ENCODE data around the gene LRIG2. TPM values are rescaled to one million over a fixed set of nuclear protein-coding genes. Genes with fewer than 3 reads are reported as not detected.
A peak's percentile ranks its signal among the peaks of the same experiment; 100 is the strongest.

The LRIG2 gene
- total and polyA plus RNA-seq, 9 of the 15 experiments (the other 6 are each of a cell fraction or from before 2014, with no cell fraction given) = 1.8 to 28.1 (median 11.5) TPM

DNA sequence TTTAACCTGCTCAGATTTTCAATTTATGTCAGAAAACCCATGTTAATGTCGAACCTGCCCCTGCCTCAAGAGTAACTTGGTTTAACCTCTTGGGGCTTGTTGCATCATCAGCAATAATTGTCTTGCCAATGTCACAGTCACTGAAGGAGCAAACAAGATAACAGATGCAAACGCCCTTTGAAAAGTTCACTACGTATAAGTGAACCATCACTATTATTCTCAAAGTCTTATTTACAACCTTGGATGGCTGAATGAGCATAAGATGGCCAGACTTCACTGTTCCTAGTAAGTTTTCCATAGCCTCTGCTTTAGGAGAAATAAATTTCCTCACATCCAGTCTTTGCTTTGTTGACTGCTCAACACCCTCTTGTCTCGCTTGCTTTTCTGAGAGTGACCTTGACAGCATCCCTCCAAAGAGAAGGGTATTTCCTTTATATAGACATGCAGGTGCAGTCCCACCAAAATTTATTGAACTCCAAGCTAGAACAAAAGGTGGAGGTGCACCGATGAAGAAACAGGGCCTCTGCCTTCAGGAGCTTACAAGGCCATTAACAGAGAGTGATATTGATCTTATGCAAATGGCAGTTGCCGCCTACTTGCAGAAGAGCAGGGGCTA, 749 bp upstream of the LRIG2 start (continued):
- TF ChIP-seq, protein P1, sequence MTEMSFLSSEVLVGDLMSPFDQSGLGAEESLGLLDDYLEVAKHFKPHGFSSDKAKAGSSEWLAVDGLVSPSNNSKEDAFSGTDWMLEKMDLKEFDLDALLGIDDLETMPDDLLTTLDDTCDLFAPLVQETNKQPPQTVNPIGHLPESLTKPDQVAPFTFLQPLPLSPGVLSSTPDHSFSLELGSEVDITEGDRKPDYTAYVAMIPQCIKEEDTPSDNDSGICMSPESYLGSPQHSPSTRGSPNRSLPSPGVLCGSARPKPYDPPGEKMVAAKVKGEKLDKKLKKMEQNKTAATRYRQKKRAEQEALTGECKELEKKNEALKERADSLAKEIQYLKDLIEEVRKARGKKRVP (CRISPR knock-in tag; IDR thresholded peaks at IDR 0.05) = peak; percentile 92
- TF ChIP-seq ZZZ3 (IDR thresholded peaks at IDR 0.05) (no peak), TBL1XR1 (IDR thresholded peaks at IDR 0.05; ENCODE audit: low read length in 2 of 2) (peak in 1 of 2 experiments; percentile 49; a peak in 1 of 4 replicates), NFRKB (IDR thresholded peaks at IDR 0.05; ENCODE audit: low read depth) (0 out of 2 replicates have a peak, but pooled peaks have one; percentile 75), HDAC1 (IDR thresholded peaks at IDR 0.05) (peak in 1 of 2 experiments; percentile 31; a peak in 1 of 4 replicates), MBD2 (IDR thresholded peaks at IDR 0.05; ENCODE audit: borderline replicate concordance, low read depth) (no peak), MAX (CRISPR knock-in tag; IDR thresholded peaks at IDR 0.05) (no peak), CC2D1A (IDR thresholded peaks at IDR 0.05) (no peak), SMAD4 (CRISPR knock-in tag; conservative IDR thresholded peaks at IDR 0.05) (peak; percentile 39), ZNF395 (CRISPR knock-in tag; IDR thresholded peaks at IDR 0.05) (peak; percentile 77), TRIM28 (IDR thresholded peaks at IDR 0.05) (no peak), PHB (CRISPR knock-in tag; IDR thresholded peaks at IDR 0.05) (no peak), STAT5B (CRISPR knock-in tag; IDR thresholded peaks at IDR 0.05) (no peak), PTTG1 (tag; IDR thresholded peaks at IDR 0.05; ENCODE audit: low read depth) (no peak; the same call in 1 of the 2 replicates), ZNF76 (CRISPR knock-in tag; IDR thresholded peaks at IDR 0.05; ENCODE audit: borderline replicate concordance) (no peak), BACH1 (tag; IDR thresholded peaks at IDR 0.05) (peak; percentile 65; the same call in 1 of the 2 replicates), HDGF (IDR thresholded peaks at IDR 0.05) (peak; percentile 88), ATF1 (CRISPR knock-in tag; IDR thresholded peaks at IDR 0.05) (no peak), ATF1 (tag; IDR thresholded peaks at IDR 0.05) (no peak; the same call in 1 of the 2 replicates), CHD1 (IDR thresholded peaks at IDR 0.05; ENCODE audit: low read length) (peak; percentile 31), ZNF133 (CRISPR knock-in tag; IDR thresholded peaks at IDR 0.05) (no peak), PTBP1 (IDR thresholded peaks at IDR 0.05; ENCODE audit: low read depth, low read length) (no peak), PKNOX1 (IDR thresholded peaks at IDR 0.05) (peak; percentile 64)
- TF ChIP-seq, protein P2, sequence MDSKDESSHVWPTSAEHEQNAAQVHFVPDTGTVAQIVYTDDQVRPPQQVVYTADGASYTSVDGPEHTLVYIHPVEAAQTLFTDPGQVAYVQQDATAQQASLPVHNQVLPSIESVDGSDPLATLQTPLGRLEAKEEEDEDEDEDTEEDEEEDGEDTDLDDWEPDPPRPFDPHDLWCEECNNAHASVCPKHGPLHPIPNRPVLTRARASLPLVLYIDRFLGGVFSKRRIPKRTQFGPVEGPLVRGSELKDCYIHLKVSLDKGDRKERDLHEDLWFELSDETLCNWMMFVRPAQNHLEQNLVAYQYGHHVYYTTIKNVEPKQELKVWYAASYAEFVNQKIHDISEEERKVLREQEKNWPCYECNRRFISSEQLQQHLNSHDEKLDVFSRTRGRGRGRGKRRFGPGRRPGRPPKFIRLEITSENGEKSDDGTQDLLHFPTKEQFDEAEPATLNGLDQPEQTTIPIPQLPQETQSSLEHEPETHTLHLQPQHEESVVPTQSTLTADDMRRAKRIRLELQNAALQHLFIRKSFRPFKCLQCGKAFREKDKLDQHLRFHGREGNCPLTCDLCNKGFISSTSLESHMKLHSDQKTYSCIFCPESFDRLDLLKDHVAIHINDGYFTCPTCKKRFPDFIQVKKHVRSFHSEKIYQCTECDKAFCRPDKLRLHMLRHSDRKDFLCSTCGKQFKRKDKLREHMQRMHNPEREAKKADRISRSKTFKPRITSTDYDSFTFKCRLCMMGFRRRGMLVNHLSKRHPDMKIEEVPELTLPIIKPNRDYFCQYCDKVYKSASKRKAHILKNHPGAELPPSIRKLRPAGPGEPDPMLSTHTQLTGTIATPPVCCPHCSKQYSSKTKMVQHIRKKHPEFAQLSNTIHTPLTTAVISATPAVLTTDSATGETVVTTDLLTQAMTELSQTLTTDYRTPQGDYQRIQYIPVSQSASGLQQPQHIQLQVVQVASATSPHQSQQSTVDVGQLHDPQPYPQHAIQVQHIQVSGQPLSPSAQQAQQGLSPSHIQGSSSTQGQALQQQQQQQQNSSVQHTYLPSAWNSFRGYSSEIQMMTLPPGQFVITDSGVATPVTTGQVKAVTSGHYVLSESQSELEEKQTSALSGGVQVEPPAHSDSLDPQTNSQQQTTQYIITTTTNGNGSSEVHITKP (IDR thresholded peaks at IDR 0.05; ENCODE audit: partially characterized antibody) = no peak
